ENCODE measurements around the gene CNPY2.
A peak's percentile ranks its signal among the peaks of the same experiment; 100 is the strongest.
"Not testable (repeated sequence)": the region's sequence is repeated elsewhere in the genome, so short reads cannot be mapped to it uniquely, and the experiment has no call there.

The CNPY2 gene

GRCh38 chr12:56271031-56271430 is 44.8 kb downstream of the CNPY2 start:
- H3K27ac Mint-ChIP-seq: no peak overlapping the region
- DNase-seq: no peak
- peaks cover 5% of the 10 kb centered on the region for H3K27me3 Mint-ChIP-seq (ENCODE audit: low read depth, poor library complexity)
- peaks cover 18% of the 10 kb centered on the region for H3K4me1 Mint-ChIP-seq
- TF ChIP-seq CTCF (IDR thresholded peaks at IDR 0.05): peak; percentile 25
- no peaks in the 10 kb centered on the region for H3K9me3 Mint-ChIP-seq
- no peak overlapping the region for H3K4me3 Mint-ChIP-seq
- H3K36me3 Mint-ChIP-seq (ENCODE audit: low read depth): peaks cover 41% of the 10 kb centered on the region

- TF ChIP-seq CTCF (IDR thresholded peaks at IDR 0.05): no peak
- Mint-ChIP-seq H3K27ac (no peak overlapping the region), H3K4me3 (peak overlapping the region; percentile 91), H3K4me1 (peaks cover 23% of the 10 kb centered on the region), H3K9me3 (no peaks in the 10 kb centered on the region), H3K36me3 (ENCODE audit: low read depth) (peaks cover 15% of the 10 kb centered on the region), H3K27me3 (ENCODE audit: low read depth, poor library complexity) (peaks cover 5% of the 10 kb centered on the region)
- DNase-seq: no peak
Observed at GRCh38 chr12:56267443-56268071, 48.2 kb downstream of the CNPY2 start.

- Mint-ChIP-seq H3K9me3 (no peaks in the 10 kb centered on the region), H3K4me3 (peak within 1 kb of the TSS; percentile 91), H3K27ac (peak within 1 kb of the TSS; percentile 98), H3K36me3 (ENCODE audit: low read depth) (peaks cover 15% of the 10 kb centered on the region), H3K27me3 (ENCODE audit: low read depth, poor library complexity) (peaks cover 5% of the 10 kb centered on the region), H3K4me1 (peaks cover 23% of the 10 kb centered on the region)
- peak; percentile 91 for DNase-seq
- peak; percentile 47 for TF ChIP-seq CTCF (IDR thresholded peaks at IDR 0.05)
Observed at GRCh38 chr12:56266693-56267442, 48.9 kb downstream of the CNPY2 start, which contains the start of gene COQ10A. Gene COQ10A (plus strand): TSS chr12:56266942. CDS start chr12:56267119, 177 bp downstream.

GRCh38 chr12:56266068-56266692 is 49.6 kb downstream of the CNPY2 start:
- not testable (repeated sequence) for DNase-seq; H3K27me3 Mint-ChIP-seq (ENCODE audit: low read depth, poor library complexity); H3K9me3 Mint-ChIP-seq
- Mint-ChIP-seq H3K36me3 (ENCODE audit: low read depth) (peaks cover 15% of the 10 kb centered on the region), H3K4me3 (peak overlapping the region; percentile 91), H3K4me1 (peaks cover 23% of the 10 kb centered on the region), H3K27ac (peak overlapping the region; percentile 98)

- H3K4me3 Mint-ChIP-seq; DNase-seq; H3K27ac Mint-ChIP-seq; H3K9me3 Mint-ChIP-seq; H3K27me3 Mint-ChIP-seq (ENCODE audit: low read depth, poor library complexity); H3K36me3 Mint-ChIP-seq (ENCODE audit: low read depth): not testable (repeated sequence)
- peaks cover 38% of the 10 kb centered on the region for H3K4me1 Mint-ChIP-seq
Observed at GRCh38 chr12:56262955-56263354, 52.8 kb downstream of the CNPY2 start.

- Mint-ChIP-seq H3K36me3 (ENCODE audit: low read depth) (no peaks in the 10 kb centered on the region), H3K9me3 (no peaks in the 10 kb centered on the region), H3K27ac (no peak overlapping the region), H3K4me1 (peaks cover 36% of the 10 kb centered on the region), H3K27me3 (ENCODE audit: low read depth, poor library complexity) (peaks cover 8% of the 10 kb centered on the region), H3K4me3 (no peak overlapping the region)
- no peak for TF ChIP-seq CTCF (IDR thresholded peaks at IDR 0.05)
- DNase-seq: no peak
Observed at GRCh38 chr12:56261503-56262232, 54.1 kb downstream of the CNPY2 start.

Measured in nephron progenitor cell (in vitro differentiated cells).